GM21737 (cell line): ENCODE data around the gene NOTCH4.

Experiments used
- ATAC-seq: cut with Tn5 transposase; IDR thresholded peaks from one replicate; pipeline ENCODE4 v1.9.1; 2021; ENCODE audit warnings: mild to moderate bottlenecking, moderate library complexity; ENCODE audit not compliant: unreplicated experiment

The NOTCH4 gene

GRCh38 chr6:32147401-32148132 is 76.3 kb downstream of the NOTCH4 start:
- ATAC-seq: no peak

DNA sequence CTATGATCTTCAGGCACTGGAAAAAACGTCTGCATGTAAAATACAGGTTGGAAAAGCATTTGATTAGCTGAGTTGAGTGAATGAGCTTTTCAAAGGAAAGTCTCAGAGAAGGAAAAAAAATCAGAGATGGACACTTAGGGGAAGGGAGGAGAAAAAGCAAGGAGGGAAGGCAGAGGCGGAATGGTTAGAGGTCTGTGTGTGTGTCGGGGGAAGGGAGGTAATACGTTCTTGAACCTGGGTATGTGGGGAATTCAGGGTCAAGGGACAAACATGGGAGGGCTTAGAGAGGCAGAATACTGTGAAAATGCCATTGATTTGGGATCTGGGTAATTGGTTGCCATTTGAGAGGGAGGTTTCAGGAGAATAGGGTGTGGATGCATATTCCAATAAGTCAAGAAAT is 77.2 kb downstream of the NOTCH4 start:
- no peak for ATAC-seq

- no peak for ATAC-seq
Observed at GRCh38 chr6:32146287-32146686, 77.6 kb downstream of the NOTCH4 start.
